HG03066 (cell line): ENCODE data around the gene ALPK3.

ENCODE experiments used
- ATAC-seq: cut with Tn5 transposase; IDR thresholded peaks from one replicate; pipeline ENCODE4 v1.9.1; 2021; ENCODE audit warnings: low read depth; ENCODE audit not compliant: unreplicated experiment

ALPK3 gene

DNA sequence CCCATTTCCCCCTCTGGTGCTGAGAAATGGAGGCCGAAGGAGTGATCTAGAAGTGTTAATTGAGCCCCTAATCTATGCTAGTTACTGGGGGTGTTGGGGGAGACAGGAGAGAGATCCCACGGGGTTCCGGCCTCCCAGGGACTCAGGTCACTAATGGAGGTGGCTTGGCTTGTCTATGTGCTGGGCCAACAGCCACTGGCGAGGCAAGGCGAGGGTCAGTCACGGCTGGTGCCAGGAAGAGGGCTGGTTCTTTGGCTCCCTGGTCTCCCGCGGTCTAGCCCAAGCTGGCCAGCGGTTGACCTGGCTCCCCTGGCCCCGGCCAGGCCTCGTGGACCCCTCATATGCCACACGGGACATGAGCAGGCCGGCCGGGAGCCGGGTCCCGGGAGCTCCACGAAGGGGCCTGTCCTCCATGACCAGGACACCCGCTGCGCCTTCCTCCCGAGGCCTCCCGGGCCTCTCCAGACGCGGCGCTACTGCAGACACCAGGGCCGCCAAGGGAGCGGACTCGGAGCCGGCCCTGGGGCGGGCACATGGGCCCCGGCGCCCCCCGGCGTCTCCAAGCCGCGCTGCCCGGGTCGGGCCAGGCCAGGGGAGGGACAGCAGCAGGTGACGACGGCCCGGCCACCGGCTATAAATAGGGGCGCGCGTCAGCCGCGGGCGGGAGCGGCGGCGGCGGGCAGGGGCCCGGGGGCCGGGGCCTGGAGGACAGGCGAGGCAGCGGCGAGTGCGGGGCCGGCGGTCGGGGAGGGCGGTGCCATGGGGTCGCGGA lies at the start of gene ALPK3:
Gene ALPK3 (plus strand): TSS at position 663 of the 772 bp plus-strand sequence. CDS start 97 bp downstream, at position 760.
- no peak for ATAC-seq

DNA sequence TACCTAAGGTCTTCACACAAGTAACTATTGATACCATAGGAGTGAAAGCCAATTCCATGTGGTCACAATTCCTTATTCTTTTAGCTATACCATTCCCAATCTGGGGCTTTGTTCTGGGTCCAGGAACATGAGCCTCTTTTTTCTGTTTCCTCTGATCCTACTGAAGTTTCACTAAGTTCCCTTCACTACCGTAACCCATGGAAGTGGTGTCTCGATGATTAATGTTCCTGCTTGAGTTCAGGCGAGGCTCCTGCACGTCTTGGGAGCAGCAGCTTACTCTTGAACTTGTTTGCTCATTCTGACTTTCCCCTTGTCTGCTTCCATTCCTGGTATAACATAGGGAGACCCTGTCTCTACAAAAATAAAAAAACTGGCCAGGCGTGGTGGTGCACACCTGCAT lies 45.1 kb upstream of the ALPK3 start:
- ATAC-seq: no peak

DNA sequence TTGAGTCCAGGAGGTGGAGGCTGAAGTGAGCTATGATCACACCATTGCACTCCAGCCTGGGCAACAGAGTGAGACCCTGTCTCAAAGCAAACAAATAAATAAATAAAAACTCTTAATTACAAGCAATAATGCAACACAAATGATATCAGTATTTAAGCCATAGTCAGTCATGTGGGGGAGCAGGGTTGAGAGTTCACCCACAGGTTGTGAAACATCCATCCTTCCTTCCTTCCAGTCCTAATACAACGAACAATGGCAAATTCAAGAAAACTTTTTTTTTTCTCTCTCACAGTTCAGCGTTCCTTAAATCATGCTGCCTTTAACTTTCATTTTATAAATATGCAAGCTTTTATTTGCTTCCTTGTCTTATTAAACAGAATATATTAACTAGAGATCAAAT lies 44.7 kb upstream of the ALPK3 start:
- ATAC-seq: no peak

GRCh38 chr15:84773716-84774115 lies 43.4 kb upstream of the ALPK3 start:
- ATAC-seq: no peak

GRCh38 chr15:84775867-84776449 lies 41.2 kb upstream of the ALPK3 start:
- ATAC-seq: no peak

GRCh38 chr15:84778194-84778593 lies 39.0 kb upstream of the ALPK3 start:
- ATAC-seq: no peak

DNA sequence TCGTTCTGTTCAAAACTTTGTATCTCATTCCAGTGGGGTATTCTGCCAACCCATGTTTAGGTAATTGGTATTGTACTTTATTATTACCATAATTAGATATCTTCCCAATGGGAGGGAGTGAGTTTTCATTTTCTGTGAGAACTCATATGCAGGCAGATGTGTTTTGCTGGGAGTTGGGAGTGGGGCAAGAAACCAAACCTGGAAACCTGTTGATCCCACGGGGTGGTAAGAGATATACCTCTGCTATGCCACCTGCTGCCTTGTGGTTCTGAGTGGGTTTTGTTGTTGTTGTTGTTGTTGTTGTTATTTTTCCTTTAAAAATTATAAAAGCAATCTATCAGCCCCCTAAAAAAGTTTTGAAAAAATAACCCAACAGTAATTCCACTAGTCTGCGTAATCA lies 36.7 kb upstream of the ALPK3 start:
- no peak for ATAC-seq

DNA sequence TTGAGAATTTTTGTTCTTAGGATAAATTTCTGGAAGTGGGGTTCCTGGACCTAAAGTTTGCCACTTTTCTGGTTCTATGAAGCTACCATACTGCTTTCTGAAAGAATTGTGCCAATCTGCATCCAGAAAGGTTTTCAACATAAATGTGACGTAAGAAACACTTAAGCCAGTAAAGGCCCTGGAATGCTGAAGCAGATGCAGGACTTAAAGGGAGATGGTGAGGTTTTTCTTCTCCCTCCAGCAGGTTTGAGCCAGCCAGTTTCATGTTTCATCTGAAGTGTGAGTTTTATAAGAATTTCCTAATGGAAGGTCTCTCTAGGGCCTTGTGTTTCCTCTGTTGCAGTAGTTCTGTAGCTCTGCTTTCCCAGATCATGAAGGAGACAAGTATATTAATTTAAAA lies 35.7 kb upstream of the ALPK3 start:
- no peak for ATAC-seq

GRCh38 chr15:84782346-84782745 lies 34.8 kb upstream of the ALPK3 start:
- ATAC-seq: no peak

DNA sequence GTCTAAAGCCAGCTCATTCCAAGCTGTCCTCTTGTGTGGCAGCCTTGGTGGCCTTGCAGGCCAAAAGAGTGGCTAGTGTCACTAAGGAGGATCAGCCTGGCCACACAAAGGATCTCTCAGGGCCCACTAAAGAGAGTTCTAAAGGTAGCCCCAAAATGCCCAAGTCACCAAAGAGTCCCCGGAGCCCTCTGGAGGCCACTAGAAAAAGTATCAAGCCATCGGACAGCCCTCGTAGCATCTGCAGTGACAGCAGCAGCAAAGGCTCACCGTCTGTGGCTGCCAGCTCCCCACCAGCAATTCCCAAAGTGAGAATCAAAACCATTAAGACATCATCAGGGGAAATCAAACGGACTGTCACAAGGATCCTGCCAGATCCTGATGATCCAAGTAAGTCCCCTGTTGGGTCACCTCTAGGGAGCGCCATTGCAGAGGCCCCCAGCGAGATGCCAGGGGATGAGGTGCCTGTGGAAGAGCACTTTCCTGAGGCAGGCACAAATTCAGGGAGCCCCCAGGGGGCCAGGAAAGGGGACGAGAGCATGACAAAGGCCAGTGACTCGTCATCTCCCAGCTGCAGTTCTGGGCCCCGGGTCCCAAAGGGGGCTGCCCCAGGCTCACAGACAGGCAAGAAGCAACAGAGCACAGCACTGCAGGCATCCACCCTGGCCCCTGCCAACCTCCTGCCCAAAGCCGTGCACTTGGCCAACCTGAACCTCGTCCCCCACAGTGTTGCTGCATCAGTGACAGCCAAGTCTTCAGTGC lies 33.5 kb upstream of the ALPK3 start:
- ATAC-seq: no peak

- no peak for ATAC-seq
These were observed 32.9 kb upstream of the ALPK3 start for GRCh38 chr15:84784262-84784661.

DNA sequence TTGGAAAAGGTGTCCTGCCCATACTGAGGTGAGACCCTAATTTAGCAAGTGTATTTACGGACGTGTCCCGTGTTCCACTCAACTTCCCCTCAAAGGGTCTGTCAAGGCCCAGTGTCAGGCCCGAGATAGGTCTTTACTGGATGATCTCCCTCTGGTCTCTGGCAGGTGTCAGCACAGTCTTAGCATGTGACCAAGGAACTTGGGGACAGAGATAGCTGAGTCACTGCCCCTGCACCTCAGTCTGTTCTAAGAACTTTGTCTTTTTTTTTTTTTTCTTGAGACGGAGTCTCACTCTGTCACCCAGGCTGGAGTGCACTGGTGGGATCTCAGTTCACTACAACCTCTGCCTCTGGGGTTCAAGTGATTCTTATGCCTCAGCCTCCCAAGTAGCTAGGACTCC lies 32.1 kb upstream of the ALPK3 start:
- ATAC-seq: no peak

DNA sequence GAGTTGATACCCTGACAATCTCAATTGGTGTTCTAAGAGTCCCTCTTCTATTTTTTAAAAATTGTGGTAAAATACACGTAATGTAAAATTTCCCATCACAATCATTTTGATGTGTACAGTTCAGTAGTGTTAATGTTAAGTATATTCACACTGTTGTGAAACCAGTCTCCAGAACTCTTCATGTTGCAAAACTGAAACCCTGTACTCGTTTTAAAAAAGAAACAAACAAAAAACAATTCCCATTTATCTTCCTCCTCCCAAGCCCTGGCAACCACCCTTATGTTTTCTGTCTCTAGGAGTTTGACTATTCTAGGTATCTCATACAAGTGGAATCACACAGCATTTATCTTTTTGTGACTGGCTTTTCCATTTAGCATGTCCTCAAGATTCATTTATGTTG lies 28.7 kb upstream of the ALPK3 start:
- ATAC-seq: no peak

GRCh38 chr15:84789762-84790161 lies 27.4 kb upstream of the ALPK3 start:
- ATAC-seq: no peak

DNA sequence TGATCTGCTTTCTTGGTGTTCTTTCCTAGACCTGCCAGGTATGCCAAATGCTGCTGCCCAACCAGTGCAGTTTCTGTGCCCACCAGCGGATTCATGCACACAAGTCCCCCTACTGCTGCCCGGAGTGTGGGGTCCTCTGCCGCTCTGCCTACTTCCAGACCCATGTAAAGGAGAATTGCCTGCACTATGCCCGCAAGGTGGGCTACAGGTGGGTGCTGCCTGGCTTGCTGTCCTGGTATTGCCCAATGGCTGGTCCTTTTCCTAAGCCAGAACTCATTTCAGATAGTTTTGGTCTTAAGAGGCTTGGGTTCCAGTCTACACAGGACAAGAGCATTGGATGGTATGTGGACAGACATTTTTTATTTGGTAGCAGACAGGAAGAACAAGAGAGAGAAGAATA lies 26.5 kb upstream of the ALPK3 start:
- ATAC-seq: no peak

DNA sequence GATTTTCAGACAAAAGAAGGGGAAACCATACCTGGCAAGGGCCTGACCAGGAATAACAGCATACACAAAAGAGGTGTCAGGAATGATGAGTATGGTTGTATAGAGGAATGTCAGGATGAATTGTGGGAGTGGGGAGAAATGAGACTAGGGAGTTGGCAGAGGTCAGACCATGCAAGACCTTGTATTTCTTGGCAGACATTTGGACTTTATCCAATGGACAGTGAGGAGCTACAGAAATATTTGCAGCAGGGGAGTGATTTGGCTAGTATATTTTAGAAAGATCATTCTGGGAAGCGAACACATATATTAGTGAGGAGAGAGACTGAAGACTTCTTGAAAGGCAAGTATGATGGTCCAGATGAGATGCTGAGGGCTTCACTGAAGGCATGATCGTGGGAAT lies 25.4 kb upstream of the ALPK3 start:
- no peak for ATAC-seq

DNA sequence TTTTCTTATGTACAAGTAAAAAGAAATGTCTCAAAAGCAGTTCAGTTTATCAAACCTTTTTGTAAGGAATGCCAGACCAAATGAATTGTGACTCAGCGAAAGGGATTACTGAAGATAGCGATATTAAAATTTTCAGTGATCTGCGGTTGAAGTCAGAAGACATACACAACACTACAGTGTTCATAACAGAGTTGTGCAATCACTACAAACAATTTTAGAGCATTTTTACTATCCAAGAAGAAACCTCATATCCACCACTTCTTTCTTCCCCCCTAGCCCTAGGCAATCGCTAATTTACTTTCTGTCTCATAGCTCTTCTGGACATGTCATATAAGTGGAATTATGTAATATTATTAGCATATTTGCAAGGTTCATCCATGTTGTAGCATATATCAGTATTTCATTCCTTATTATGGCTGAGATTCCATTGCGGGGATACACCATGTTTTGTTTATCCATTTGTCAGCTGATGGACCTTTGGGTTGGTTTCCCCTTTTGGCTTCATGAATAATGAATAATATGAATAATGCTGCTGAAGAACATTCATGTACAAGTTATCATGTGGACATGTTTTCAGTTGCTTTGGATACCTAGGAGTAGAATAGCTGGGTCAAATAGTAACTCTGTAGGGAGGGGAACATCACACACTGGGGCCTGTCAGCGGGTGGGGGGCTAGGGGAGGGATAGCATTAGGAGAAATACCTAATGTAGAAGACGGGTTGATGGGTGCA lies 23.6 kb upstream of the ALPK3 start:
- no peak for ATAC-seq

- ATAC-seq: no peak
These were observed 23.0 kb upstream of the ALPK3 start for GRCh38 chr15:84794162-84794547.

DNA sequence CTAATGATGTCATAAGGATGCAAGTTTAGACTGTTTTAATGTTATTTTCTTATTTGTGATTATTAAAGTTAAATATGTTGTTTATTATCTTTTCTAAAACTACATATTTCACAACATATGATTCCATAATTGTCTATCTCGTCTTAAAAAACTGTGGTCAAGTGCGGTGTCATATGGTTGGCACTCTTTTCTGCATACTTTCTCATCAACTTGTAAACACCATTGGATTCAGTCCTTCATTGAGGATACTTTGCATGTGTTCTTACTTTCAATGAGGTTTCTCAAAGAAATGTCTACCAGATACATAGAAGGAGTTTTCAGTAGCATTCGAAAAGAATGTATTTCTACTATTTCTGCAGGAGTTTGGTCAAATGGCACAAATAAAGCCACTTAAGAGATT lies 22.0 kb upstream of the ALPK3 start:
- ATAC-seq: no peak

DNA sequence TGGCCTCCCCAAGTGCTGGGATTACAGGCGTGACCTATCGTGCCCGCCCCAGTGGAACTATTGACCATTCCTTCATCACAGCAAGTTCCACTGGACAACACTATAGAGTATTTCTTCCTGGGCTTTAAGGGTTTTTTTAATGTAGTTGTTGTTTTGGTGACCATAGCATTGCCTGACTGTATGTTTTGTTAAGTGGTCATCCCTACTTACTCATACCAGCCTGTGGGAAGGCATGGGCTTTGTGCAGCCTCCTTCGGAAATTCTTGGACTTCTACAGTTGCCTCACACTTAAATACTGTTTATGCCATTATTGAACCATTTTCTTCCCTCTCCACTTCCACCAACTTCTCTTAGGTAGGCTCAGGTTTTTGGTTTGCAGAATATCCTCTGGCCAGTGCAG lies 19.9 kb upstream of the ALPK3 start:
- ATAC-seq: no peak

- no peak for ATAC-seq
These were observed 19.4 kb upstream of the ALPK3 start for GRCh38 chr15:84797801-84798200.
